ENCODE data around the gene METRN. TPM values are rescaled to one million over a fixed set of nuclear protein-coding genes. Genes with fewer than 3 reads are reported as not detected.

METRN gene
- total RNA-seq, 1 donor from 2014 or later = 73.3 TPM

- intact Hi-C loops (cut with DNase I) = no loop called here
- no peak for DNase-seq (ENCODE audit: low spot score)
Observed at GRCh38 chr16:763369-764183, 48.7 kb downstream of the METRN start.

DNA sequence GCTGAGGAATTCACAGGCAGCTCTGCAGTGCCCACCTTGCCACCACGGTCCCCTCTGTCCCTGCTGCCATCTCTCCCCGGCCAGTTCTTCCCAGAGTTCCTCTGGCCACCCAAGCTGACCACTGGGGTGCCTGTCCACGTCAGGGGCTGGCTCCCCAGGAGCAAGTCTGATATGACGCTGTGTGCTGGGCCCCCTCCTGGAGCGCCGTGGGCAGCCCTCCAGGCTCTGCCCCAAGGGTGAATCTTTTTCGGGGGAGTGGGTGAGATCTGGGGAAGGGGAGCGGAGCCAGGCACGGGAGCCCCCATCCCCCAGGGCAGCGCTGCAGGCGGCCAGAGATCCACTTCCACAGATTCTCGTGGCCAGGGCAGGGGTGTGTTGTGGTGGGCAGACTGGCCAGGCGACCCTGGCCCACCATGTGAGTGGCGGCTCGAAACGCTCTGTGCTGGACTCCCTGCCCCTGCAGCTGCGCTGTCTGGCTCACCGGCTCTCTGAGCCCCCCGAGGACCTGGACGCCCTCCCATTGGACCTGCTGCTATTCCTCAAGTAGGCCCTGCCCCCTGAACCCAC, 49.3 kb downstream of the METRN start:
- no peak for DNase-seq (ENCODE audit: low spot score)

DNA sequence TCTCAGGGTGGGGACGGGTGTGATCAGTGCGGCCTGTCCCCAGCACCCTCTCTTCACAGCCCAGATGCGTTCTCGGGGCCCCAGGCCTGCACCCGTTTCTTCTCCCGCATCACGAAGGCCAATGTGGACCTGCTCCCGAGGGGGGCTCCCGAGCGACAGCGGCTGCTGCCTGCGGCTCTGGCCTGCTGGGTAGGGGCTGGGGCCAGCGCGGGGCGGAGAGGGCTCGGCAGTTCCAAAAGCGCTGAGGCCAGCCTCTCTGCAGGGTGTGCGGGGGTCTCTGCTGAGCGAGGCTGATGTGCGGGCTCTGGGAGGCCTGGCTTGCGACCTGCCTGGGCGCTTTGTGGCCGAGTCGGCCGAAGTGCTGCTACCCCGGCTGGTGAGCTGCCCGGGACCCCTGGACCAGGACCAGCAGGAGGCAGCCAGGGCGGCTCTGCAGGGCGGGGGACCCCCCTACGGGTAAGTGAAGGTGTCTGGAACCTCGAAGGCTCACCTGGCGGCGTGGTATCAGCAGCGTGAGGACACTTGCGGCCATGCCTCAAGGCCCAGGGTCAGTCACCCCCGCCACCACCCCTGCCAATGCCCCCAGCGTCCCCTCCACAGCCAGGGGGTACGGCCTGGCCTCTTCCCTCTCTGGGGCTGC, 50.0 kb downstream of the METRN start:
- no peak for DNase-seq (ENCODE audit: low spot score)
- intact Hi-C loops (cut with DNase I) = no loop called here

More for the DNA sequence above, 49.3 kb downstream of the METRN start:
- intact Hi-C loops (cut with DNase I) = no loop called here

- DNase-seq (ENCODE audit: low spot score) = no peak
Observed at GRCh38 chr16:765488-765865, 50.6 kb downstream of the METRN start.

GRCh38 chr16:766008-766819, 51.3 kb downstream of the METRN start:
- no peak for DNase-seq (ENCODE audit: low spot score)
- intact Hi-C loops (cut with DNase I) = no loop called here

More at GRCh38 chr16:765488-765865, 50.6 kb downstream of the METRN start:
- intact Hi-C loops (cut with DNase I) = no loop called here

DNA sequence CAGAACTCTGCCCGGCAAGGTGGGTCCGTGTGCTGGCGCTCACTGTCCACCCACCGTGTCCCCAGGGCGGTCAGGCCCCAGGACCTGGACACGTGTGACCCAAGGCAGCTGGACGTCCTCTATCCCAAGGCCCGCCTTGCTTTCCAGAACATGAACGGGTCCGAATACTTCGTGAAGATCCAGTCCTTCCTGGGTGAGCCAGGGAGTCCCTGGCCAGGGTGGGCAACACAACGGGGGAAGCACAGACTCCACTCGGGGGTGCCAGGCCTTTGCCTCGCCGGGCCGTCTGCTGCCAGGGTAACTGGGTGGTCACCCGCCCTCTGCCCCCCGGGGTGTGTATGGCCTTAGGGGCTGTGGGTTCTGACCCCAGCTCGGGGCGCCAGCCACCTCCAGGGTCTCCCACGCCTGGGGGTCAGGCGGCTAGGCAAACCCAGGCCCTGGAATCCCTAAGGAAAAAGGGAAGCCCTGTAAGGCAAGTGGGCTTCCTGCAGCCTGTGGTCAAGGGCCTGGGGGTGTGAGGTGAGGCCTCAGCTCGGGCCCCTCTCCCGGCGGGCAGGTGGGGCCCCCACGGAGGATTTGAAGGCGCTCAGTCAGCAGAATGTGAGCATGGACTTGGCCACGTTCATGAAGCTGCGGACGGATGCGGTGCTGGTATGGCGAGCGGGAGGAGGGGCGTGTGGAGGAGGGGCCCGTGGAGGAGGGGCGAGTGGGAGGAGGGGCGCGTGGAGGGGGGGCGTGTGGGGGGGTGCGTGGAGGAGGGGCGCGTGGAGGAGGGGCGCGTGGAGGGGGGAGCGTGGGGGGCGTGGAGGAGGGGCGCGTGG, 52.1 kb downstream of the METRN start:
- no peak for DNase-seq (ENCODE audit: low spot score)
- intact Hi-C loops (cut with DNase I) = no loop called here

GRCh38 chr16:767743-768235, 52.9 kb downstream of the METRN start:
- intact Hi-C loops (cut with DNase I) = no loop called here
- no peak for DNase-seq (ENCODE audit: low spot score)

DNA sequence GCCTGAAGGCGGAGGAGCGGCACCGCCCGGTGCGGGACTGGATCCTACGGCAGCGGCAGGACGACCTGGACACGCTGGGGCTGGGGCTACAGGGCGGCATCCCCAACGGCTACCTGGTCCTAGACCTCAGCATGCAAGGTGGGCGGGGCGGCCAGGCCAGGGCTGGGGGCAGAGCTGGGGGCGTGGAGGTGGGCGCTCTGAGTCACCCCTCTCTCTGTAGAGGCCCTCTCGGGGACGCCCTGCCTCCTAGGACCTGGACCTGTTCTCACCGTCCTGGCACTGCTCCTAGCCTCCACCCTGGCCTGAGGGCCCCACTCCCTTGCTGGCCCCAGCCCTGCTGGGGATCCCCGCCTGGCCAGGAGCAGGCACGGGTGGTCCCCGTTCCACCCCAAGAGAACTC, 53.5 kb downstream of the METRN start:
- no peak for DNase-seq (ENCODE audit: low spot score)

More for the DNA sequence above, 53.5 kb downstream of the METRN start:
- intact Hi-C loops (cut with DNase I) = no loop called here

Other genes with a start within 250 kb of the METRN start
- gene CAPN15, start 187.4 kb upstream of the METRN start, total RNA-seq = 18.5 TPM
- gene PRR35, start 154.7 kb upstream of the METRN start, total RNA-seq = not detected
- 0.30 TPM for gene NHLRC4, start 148.1 kb upstream of the METRN start, total RNA-seq
- gene PIGQ, start 145.2 kb upstream of the METRN start, total RNA-seq = 25.5 TPM
- gene RAB40C, start 125.1 kb upstream of the METRN start, total RNA-seq = 19.4 TPM
- gene WFIKKN1, start 84.1 kb upstream of the METRN start, total RNA-seq = 0.40 TPM
- 47.7 TPM for gene METTL26, start 78.8 kb upstream of the METRN start, total RNA-seq
- gene MCRIP2, start 73.3 kb upstream of the METRN start, total RNA-seq = 90.3 TPM
- gene WDR90, start 65.8 kb upstream of the METRN start, total RNA-seq = 13.9 TPM
- 102 TPM for gene RHOT2, start 47.0 kb upstream of the METRN start, total RNA-seq
- 1.8 TPM for gene RHBDL1, start 39.4 kb upstream of the METRN start, total RNA-seq
- 110 TPM for gene STUB1, start 34.7 kb upstream of the METRN start, total RNA-seq
- 50.5 TPM for gene JMJD8, start 30.8 kb upstream of the METRN start, total RNA-seq
- 9.1 TPM for gene WDR24, start 24.7 kb upstream of the METRN start, total RNA-seq
- gene FBXL16, start 9.3 kb upstream of the METRN start, total RNA-seq = 1.5 TPM
- gene ANTKMT, start 6.0 kb downstream of the METRN start, total RNA-seq = 36.6 TPM
- 0.16 TPM for gene CCDC78, start 11.3 kb downstream of the METRN start, total RNA-seq
- 10.9 TPM for gene HAGHL, start 12.0 kb downstream of the METRN start, total RNA-seq
- 21.7 TPM for gene CIAO3, start 25.9 kb downstream of the METRN start, total RNA-seq
- gene MSLN, start 45.6 kb downstream of the METRN start, total RNA-seq = not detected
- 7.9 TPM for gene RPUSD1, start 73.3 kb downstream of the METRN start, total RNA-seq
- 7.1 TPM for gene CHTF18, start 73.5 kb downstream of the METRN start, total RNA-seq
- gene GNG13, start 85.6 kb downstream of the METRN start, total RNA-seq = not detected